Erythroblast (primary cell): ENCODE results near the gene HNRNPDL.
"Not testable (repeated sequence)": the region's sequence is repeated elsewhere in the genome, so short reads cannot be mapped to it uniquely, and the experiment has no call there.

Source experiments
- DNase-seq, 2 experiments: peaks; one replicate each; lab custom pipeline; 2025; lab: John Stamatoyannopoulos, UW
- GATA1 ChIP-seq: IDR thresholded peaks from 2 replicates; pipeline ENCODE4 v1.6.1; 2011; ENCODE audit warnings: low read depth, mild to moderate bottlenecking, control low read depth, low read length, moderate library complexity
- POLR2A ChIP-seq: IDR thresholded peaks from 2 replicates; pipeline ENCODE4 v1.6.1; 2011; ENCODE audit warnings: mild to moderate bottlenecking, low read length

Gene HNRNPDL

GRCh38 chr4:82430193-82430963 is at the start of gene HNRNPDL, which contains the start of gene ENOPH1:
Gene HNRNPDL, minus strand, starts transcription at chr4:82430462. Its CDS starts 772 bp downstream, at chr4:82429690.
Gene ENOPH1, plus strand, starts transcription at chr4:82430590. Its CDS starts 240 bp downstream, at chr4:82430830.
- no peak for TF ChIP-seq GATA1
- peak; percentile 41 for TF ChIP-seq POLR2A
- DNase-seq: peak; percentile 97

- no peak for TF ChIP-seq GATA1
- no peak for TF ChIP-seq POLR2A
- DNase-seq: no peak
Measured at GRCh38 chr4:82479562-82479961, 49.3 kb upstream of the HNRNPDL start.

GRCh38 chr4:82477469-82477868 is 47.2 kb upstream of the HNRNPDL start:
- not testable (repeated sequence) for DNase-seq

- DNase-seq: not testable (repeated sequence)
Measured at GRCh38 chr4:82475931-82476330, 45.7 kb upstream of the HNRNPDL start.

GRCh38 chr4:82473621-82474164 is 43.4 kb upstream of the HNRNPDL start:
- no peak for TF ChIP-seq POLR2A
- TF ChIP-seq GATA1: no peak
- no peak for DNase-seq

- not testable (repeated sequence) for DNase-seq
Measured at GRCh38 chr4:82473080-82473479, 42.8 kb upstream of the HNRNPDL start.

GRCh38 chr4:82469791-82470345 is 39.6 kb upstream of the HNRNPDL start:
- TF ChIP-seq POLR2A (no peak), GATA1 (no peak)
- DNase-seq: no peak

GRCh38 chr4:82467471-82467870 is 37.2 kb upstream of the HNRNPDL start:
- DNase-seq: peak; percentile 27 to 47
- no peak for TF ChIP-seq GATA1
- TF ChIP-seq POLR2A: no peak

- TF ChIP-seq GATA1 (no peak), POLR2A (no peak)
- DNase-seq: no peak
Measured at GRCh38 chr4:82463221-82463620, 33.0 kb upstream of the HNRNPDL start.

GRCh38 chr4:82462415-82462831 is 32.2 kb upstream of the HNRNPDL start:
- peak; percentile 86 to 91 for DNase-seq
- no peak for TF ChIP-seq POLR2A
- TF ChIP-seq GATA1: no peak

- no peak for DNase-seq
Measured at GRCh38 chr4:82461710-82462109, 31.4 kb upstream of the HNRNPDL start.

GRCh38 chr4:82458729-82459128 is 28.5 kb upstream of the HNRNPDL start:
- no peak for TF ChIP-seq GATA1
- TF ChIP-seq POLR2A: no peak
- DNase-seq: no peak

More at GRCh38 chr4:82461710-82462109, 31.4 kb upstream of the HNRNPDL start:
- no peak for TF ChIP-seq GATA1
- no peak for TF ChIP-seq POLR2A

- DNase-seq: no peak
- TF ChIP-seq POLR2A (no peak), GATA1 (no peak)
Measured at GRCh38 chr4:82457266-82457665, 27.0 kb upstream of the HNRNPDL start.

- no peak for DNase-seq
- no peak for TF ChIP-seq POLR2A
- no peak for TF ChIP-seq GATA1
Measured at GRCh38 chr4:82452026-82452425, 21.8 kb upstream of the HNRNPDL start.
